Ishikawa (cell line): ENCODE results near the gene VGLL3.

Source experiments
- MAX ChIP-seq: IDR thresholded peaks from 2 replicates; pipeline ENCODE4 v1.6.1; 2012
- NFIC ChIP-seq: IDR thresholded peaks from 2 replicates; pipeline ENCODE4 v1.6.1; 2012

GRCh38 chr3:86930831-86931230 is 60.1 kb downstream of the VGLL3 start:
- TF ChIP-seq MAX = no peak
- TF ChIP-seq NFIC = no peak
